GM18867 (cell line): ENCODE measurements around the gene PLEKHA1.

Experiments used
- ATAC-seq: cut with Tn5 transposase; IDR thresholded peaks from one replicate; pipeline ENCODE4 v1.9.1; 2021; ENCODE audit warnings: mild to moderate bottlenecking, moderate library complexity; ENCODE audit not compliant: unreplicated experiment

The PLEKHA1 gene

DNA sequence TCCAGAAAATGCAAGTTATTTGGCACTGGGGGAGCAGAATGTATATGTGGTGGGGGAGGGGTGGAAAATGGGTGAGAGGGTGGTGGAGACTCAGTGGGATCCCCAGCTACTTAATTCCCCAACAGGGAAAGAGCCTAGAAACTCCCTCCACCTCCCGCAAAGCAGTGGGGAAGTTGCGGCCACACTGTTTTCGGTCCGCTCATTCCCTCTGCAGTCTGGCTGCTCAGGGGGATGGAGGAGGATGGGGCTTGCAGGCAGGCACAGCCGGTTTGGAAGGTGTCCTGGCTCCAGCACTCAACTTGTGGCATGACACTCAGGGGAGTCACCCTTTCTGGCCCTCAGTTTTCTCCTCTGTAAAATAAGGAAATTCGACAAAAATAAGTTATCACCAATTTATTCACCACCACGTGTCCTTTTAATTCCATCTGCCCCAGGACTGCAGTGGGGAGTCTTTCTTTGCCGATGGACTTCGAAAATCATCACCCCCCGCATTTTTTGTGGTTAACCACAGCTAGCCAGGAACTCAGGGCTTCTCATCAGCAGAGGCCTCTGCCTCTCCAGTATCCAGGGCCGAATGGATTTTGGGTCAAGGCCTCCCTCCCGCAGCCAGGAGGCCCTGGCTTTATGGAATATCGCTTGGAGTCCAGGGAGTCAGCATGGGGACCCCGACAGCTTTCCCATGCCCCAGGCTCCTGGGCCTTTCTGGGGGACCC, 85.2 kb downstream of the PLEKHA1 start:
- ATAC-seq: no peak

DNA sequence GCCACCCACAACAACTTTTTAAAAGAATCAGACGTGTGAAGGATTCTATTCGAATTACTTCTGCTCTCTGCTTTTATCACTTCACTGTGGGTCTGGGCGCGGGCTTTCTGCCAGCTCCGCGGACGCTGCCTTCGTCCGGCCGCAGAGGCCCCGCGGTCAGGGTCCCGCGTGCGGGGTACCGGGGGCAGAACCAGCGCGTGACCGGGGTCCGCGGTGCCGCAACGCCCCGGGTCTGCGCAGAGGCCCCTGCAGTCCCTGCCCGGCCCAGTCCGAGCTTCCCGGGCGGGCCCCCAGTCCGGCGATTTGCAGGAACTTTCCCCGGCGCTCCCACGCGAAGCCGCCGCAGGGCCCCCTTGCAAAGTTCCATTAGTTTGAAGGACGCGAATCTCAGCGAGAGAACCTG, 86.4 kb downstream of the PLEKHA1 start:
- no peak for ATAC-seq

DNA sequence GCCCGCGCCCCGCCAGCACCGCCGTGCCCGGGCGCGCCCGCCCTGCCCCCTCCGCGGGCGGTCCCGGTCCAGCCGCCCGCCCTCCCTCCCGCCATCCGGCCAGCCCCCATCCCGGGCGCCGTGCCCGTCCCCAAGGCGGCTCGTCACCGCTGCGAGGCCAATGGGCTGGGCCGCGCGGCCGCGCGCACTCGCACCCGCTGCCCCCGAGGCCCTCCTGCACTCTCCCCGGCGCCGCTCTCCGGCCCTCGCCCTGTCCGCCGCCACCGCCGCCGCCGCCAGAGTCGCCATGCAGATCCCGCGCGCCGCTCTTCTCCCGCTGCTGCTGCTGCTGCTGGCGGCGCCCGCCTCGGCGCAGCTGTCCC, 86.8 kb downstream of the PLEKHA1 start, which contains the start of gene HTRA1:
Gene HTRA1 (plus strand): TSS at position 187 of the 362 bp plus-strand sequence. CDS start 100 bp downstream, at position 287.
- no peak for ATAC-seq

DNA sequence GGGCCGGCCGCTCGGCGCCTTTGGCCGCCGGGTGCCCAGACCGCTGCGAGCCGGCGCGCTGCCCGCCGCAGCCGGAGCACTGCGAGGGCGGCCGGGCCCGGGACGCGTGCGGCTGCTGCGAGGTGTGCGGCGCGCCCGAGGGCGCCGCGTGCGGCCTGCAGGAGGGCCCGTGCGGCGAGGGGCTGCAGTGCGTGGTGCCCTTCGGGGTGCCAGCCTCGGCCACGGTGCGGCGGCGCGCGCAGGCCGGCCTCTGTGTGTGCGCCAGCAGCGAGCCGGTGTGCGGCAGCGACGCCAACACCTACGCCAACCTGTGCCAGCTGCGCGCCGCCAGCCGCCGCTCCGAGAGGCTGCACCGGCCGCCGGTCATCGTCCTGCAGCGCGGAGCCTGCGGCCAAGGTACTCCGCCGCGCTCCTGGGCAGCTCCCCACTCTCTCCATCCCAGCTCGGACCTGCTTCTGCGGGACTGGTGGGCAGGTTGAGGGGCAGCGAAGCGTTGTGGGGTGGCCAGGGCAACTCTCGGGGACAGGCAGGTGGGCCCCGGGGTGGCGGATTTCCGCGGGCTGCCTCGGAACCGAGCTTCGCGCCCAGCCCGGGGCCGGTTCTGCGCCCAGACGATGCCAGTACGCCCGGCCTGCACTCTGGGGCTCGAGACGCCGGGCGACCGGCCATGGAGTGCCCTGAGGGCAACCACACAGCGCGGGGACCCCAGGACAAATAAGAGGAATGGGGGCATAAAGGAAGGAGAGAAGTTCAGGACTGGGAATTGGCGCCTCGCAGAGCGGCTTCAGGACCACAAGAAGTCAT, 87.4 kb downstream of the PLEKHA1 start:
- ATAC-seq: no peak

DNA sequence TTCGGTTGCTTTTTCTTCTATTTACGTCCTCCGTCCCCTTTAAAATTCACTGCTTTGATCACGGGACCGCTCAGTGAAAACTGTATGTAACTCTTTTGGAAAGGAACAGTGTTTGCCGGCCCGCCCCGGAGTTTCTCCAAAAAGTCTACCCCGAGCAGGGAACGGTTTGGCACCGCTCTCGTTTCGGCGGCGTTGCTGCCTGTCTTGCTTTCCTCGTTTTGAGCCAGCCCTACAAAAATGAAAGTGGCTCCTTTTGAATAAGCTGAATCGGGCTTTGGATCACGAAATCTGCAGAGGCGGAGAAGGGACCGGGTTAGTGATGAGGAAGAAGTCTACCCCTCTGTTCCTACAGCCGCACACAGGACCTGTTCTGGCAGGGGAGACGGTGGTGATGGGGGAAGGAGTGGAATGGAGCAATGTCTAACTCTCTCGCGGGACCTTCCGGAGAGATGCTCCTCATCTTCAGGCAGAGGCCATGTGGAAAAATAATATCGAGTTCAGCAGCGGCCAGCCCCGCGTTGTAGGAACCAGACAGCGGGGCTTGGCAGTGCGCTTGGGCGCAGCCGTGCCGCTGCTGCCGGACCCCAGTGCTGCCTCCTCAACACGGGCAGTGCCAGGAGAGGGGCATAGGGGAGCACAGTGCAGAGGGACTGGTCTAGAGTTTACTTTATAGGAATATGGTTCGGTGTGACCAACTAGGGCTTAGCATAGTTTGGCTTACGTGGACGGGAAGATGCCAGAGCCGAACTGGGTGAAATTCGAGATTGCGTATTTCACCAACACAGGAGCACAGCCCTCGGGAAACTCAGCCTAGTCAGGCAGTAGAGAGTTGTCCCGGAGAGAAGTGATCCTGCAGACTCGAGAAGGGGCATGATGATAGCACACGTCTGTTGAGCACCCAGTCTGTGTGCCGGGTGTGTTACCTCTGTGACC, 88.3 kb downstream of the PLEKHA1 start:
- no peak for ATAC-seq

DNA sequence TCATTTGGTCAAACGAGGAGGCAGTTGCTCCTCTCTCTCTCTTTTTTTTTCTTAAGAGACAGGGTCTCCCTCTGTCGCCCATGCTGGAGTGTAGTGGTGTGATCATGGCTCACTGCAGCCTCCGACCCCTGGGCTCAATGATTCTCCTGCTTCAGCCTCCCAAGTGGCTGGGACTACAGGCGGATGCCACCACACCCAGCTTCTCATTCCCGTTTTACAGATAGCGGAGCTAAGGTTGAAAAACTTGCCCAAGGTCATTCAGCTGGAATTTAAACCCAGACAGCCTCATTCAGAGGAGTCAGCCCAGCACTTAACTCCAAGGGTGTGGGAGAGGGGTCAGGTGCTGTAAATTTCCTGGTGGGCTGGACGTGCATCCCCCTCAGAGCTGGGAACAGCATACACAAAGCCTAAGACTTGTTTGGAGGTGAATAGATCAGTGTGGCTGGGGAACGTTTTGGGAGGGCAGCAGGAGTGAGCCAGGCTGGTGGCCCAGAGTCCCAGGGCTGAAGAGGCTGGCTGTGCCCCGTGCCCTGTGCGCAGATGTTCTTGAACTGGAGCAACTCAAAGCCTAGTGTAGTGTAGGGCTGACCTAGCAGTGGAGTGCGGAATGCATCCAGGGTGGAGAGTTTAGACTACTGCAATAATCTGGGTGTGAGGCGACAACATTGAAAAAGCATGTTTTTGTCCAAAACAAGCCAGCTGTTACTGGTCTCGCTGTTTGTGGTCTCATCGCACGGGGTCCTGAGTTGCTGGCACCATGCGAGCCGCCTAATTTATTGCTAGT, 89.2 kb downstream of the PLEKHA1 start:
- ATAC-seq: no peak

DNA sequence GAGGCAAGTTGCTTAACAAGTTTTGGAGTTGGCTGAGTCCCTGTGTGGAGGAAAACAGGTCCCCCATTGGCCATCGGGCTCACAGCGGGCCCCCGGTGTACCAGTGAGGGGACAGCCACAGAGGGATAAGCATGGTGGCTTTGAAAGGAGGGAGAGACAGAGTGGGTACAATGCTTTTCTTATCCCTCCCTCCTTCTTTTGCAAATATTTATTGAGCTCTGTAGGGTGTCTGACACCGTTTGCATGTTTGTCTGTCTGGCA, 89.7 kb downstream of the PLEKHA1 start:
- ATAC-seq: no peak

DNA sequence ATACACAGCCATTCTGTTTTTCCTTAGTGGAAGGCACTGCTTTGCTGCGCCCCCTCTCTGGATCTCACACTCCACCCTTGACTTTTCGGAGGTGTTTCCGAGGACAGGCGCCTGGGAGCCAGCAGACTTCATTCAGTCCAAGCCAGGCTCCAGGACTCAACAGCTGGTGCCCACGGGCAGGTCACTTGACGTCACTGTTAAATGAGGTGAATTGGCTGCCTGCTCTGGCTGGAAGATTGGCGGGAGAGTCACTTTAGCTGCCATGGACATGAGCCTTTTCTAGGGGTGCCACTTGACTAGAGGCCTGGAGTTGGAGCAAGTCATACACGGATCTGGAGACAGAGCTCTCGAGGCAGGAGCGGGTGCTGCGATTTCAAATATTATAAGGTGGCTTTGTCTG, 90.1 kb downstream of the PLEKHA1 start:
- ATAC-seq: no peak

DNA sequence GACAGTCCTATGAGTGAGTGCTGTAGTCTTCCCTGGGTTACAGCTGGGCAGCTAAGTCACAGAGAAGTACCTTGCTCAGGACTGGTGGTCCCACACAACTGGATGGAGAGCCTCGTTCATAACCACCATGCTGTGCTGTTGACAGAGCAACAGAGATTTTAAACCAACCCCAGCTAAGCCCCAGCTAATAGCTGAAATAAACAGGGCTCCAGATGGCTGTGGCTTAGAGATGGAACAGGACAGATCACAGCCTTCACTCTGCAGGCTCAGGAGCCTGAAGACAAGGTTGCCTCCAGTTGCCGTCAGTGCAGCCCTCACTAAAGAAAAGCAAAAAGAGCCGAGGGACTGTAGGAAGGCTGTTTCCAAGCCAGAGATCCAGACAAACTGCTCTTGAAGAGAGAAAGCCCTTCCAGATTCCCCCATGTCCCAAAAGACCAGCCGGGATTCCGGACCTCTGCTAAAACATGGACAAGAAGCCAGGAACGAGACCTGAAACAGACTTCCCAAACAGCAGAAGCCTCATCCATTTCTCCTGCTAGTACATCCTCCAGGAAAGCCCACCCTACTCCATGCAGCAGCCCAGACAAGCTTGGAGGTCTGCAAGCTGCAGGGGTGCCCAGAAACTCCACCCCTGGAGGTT, 91.0 kb downstream of the PLEKHA1 start:
- no peak for ATAC-seq

DNA sequence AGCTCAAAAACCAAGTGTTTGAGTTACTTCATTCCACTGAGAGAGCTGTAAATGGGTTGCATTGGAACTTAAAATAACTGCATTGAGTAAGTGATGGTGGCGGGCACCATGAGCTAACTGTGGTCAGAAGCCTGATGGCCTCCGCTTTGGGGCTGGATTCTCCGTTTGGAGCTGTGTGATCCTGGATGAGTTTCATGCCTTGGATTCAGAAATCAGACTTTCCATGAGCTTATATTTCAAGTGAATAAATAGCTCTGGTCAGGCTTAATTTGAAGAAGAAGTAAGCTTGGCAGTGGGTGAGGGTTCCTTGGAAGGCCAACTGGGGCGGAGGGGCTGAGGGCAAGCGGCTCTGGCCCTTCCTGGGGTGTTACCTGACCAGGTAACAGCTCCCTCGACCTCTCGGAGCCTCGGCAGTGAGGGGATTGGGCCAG, 92.5 kb downstream of the PLEKHA1 start:
- no peak for ATAC-seq

DNA sequence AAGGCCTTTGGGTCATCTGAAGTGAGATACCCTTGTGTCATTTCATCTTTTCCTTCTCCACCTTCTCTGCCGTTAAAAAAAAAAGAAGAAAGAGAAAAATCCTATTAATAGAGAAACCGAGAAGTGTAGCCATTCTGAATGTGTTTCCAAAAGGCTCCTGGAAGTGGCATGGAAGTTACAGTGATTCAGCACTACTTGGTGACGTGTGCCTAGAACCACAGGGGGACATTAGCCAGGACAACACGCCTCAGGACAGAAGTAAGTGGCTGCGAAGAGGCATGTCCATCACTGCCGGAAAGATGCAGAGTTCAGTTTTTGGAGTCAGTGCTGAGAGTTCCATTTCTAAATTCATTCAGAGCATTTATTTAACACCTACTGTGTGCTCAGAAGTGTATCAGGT, 93.2 kb downstream of the PLEKHA1 start:
- ATAC-seq: no peak

DNA sequence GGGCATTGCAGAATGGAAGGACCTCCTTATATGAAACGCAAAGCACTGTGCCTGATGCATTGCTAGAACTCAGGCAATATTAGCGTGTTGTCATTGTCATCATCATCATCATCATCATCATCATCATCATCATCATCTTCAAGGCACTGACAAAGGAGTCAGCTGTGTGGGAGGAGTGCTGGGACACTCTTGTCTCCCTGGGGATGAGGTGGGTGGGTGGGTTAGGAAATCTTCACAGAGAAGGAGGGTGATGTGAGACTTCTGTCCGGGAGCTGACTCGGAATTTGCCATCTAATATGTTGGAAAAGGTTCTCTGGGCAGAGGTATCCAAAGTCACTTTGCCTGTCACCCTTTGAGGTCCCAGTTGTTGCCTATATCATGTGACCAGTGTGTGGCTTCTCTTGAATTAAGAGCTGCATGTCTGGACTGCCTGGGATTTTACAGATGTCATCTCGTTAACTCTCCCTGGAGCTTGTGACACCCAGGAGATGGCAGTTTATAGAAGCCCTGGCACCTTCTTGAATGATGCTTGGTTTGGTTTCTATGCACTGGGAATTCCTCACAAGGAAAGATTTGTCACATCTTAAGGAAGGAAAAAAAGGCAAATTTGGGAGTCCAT, 93.9 kb downstream of the PLEKHA1 start:
- ATAC-seq: no peak

DNA sequence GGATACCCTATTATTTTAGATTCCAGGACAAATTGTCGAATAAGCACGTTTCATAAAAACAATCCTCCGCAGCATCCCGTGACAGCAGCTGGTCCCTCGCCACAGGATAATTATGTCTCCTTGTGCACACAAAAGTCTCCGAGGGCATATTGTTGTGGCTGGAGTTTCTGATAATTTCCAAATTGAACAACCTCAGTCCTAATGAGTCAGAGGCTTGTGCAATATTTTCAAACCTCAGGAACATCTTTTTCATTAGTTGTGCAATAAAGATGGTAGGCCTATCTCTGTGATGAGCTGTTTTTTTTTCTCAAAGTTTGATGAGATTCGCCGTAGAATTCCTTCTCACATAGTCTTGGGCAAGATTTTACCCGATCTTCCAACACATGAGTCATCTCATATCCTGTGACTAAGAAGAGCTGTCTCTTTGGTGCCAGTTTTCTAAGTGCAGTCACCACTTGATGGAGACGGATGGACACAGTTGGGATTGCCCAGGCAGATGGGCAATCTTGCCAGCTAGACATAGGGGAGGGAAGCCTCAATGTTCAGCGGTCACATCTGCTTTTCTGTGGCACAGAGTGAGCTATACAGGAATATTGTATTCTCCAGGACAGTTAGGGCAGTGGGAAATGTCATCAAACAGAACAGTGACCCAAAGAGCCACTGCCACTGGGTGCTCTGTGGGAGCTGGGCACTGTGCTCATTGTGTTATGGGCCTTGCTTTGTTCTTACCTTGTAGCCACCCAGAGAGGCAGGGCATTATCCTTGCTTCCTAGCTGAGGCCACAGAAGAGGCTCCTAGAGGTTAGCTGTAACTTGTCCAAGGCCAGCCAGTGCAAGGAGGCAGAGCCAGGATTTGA, 94.6 kb downstream of the PLEKHA1 start:
- ATAC-seq: no peak

DNA sequence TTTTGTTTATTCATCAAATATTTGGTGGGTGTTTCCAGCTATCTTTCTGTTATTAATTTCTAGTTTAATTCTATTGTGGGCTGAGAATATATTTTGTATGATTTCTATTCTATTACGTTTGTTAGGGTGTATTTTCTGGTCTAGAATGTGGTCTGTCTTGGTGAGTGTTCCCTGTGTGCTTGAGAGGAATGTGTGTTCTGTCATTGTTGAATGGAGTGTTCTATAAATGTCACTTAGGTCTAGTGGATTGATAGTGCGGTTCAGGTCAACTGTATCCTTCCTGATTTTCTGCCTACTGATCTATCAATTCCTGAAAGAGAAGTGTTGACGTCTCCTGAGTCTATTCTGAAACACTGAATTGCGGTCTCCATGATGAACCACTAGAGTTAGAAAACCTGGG, 95.3 kb downstream of the PLEKHA1 start:
- no peak for ATAC-seq

DNA sequence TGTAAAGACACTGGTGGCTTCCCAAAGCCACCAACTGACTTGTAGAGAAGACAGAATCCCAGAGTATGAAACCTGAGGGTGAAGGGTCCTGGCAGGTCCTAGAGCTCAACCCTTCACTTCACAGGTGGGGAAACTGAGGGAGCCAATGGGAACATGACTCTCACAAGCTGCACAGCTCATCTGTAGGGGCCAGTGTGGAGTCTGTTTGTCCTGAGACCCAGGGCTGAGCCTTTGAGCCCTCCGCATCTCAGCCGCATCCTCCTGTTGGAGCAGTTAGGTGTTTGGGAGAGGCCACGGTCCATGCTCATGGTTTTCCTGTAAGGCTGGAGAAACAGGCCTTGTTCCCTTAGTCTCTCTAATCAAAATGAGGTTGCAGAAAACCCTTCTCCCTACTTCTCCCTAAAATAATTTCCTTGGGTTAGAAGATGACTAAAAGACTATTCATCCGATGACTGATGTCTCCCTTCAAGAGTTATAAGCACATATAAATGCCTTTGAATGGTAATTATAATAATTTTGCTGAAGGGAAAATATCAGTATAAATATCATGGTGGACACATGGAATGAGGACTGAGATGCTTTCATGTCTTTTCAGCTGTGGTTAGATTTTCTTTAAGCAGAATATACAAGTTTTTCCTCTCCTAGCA, 97.1 kb downstream of the PLEKHA1 start:
- ATAC-seq: no peak

DNA sequence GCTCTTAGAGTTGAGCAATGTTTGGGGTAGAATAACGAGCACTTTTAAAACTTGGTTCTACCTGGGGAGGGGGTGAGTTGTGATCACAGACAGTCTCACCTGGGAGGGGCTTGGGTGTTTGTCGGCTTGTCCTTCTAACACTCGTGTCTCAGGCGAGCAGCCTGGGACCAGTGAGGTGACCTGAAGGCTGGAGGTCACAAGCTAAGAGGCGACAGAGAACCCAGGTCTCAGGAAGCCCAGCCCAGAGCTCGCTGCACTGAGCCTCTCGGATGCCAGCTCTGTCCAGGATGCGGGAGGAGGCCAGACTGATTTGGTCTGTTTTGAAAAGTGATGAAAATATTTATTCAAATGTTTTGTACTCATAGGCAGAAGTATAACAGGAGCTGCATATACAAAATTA, 98.6 kb downstream of the PLEKHA1 start:
- ATAC-seq: no peak

DNA sequence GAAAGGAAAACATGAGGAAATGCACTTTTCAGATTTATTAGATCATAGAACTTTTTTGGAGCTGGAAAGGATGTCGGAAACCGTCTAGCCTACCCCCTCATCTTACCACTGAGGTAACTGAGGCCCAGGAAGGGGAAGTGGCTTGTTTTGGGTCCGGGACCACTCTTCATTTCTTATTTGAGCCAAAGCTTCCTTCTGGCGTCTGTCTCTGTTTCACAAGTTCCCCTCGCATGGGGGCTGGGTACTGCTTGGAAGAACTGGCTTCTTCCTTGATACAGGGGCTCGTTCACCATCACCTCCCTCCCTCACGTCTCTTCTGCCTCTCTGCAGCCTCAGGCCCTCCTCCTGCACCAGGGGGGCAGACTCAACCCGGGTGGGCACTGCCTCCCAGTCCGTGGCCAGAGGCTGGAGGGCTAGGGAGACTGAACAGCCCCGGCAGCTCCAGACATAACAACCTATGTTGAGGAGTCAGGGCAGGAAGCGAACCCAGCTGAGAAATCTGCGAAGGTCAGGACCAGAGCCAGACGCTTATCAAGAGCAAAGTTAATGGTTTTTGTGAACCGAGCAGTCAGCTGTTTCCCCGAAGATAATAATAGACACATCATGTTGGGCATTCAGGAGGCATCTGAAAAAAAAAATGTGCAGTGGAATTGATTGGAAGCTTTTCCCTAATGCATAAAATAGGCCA, 99.8 kb downstream of the PLEKHA1 start:
- no peak for ATAC-seq

DNA sequence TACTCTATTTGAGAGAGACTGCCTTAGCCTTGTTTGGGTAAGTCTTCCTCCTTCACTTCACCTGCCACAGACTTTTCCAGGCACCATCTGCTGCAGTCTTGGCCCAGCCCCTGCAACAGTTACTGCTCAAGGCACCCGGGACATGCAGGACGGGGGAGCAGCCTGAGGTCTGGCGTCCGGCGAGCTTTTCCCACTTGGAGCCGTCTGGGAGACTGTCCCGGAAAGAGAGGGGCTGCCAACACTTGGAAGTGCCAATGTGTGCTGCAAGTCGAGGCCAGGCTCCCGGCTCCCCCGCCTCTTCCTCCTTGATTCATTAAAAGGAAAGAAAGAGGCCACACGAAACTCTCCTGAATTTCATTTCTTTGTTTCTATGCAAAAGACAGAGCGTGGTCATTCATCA, 100.6 kb downstream of the PLEKHA1 start:
- ATAC-seq: no peak
